ENCODE measurements around the gene C11orf68. TPM values are rescaled to one million over a fixed set of nuclear protein-coding genes. Genes with fewer than 3 reads are reported as not detected.
A peak's percentile ranks its signal among the peaks of the same experiment; 100 is the strongest.

Gene C11orf68
- total RNA-seq, 4 donors from 2014 or later, result 19.4 to 38.4 (median 33.3) TPM

DNA sequence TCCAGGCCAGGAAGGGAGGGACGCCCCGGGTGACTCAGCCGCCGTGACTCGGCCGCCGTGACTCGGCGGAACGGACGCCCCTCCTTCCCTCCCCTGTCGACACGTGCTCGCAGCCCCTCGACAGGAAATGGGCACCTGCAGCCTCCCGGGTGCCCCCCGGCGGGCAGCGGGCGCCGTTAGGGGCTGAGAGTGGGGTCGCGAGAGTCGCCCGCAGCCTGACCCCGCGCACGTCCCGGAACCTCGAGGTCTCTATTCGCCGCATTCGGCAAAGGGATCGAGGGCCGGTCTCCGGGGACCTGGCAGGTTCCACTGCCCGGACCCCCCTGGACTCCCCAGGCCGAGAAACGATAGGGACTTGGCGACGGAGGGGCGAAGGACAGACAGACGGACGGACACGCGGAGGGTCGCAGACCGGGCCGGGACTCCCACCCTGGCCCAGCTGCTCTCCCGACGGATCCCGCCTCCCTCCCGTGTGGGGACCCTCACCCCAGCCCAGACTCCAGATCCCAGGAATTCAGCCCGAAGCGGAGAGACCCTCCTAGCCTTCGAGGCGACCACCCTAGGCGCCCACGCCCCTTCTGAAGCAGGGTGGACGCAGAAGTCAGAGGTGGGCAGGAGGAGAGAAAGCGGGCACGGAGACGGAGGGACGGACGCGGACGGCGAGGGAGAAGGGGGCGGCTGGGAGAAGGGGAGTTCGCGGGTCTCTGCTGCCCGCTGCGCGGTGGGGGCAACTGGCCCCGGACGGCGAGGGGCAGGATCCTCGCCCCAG lies 19.3 kb downstream of the C11orf68 start:
- Histone ChIP-seq H3K27me3 (peaks cover 13% of the 10 kb centered on the region), H3K36me3 (no peaks in the 10 kb centered on the region), H3K9me3 (no peaks in the 10 kb centered on the region), H3K27ac (peak overlapping the region in 3 of 4 donors; percentile 65 to 78 (median 70)), H3K4me3 (peak overlapping the region; percentile 43 to 69), H3K4me1 (peaks cover 0 to 21% (median 7%) of the 10 kb centered on the region in 3 donors)
- 0% methylated on average over 3 of the region's 78 CpGs; no CpG with 5 or more reads in 1 of the 2 donors for WGBS, 2 donors (ENCODE audit: low coverage in 1 of 2)
- peak; percentile 64 for ATAC-seq
- TF ChIP-seq POLR2AphosphoS5 (IDR thresholded peaks at IDR 0.05), result peak; percentile 60
- TF ChIP-seq, protein P1, sequence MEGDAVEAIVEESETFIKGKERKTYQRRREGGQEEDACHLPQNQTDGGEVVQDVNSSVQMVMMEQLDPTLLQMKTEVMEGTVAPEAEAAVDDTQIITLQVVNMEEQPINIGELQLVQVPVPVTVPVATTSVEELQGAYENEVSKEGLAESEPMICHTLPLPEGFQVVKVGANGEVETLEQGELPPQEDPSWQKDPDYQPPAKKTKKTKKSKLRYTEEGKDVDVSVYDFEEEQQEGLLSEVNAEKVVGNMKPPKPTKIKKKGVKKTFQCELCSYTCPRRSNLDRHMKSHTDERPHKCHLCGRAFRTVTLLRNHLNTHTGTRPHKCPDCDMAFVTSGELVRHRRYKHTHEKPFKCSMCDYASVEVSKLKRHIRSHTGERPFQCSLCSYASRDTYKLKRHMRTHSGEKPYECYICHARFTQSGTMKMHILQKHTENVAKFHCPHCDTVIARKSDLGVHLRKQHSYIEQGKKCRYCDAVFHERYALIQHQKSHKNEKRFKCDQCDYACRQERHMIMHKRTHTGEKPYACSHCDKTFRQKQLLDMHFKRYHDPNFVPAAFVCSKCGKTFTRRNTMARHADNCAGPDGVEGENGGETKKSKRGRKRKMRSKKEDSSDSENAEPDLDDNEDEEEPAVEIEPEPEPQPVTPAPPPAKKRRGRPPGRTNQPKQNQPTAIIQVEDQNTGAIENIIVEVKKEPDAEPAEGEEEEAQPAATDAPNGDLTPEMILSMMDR (IDR thresholded peaks at IDR 0.05), result no peak

DNA sequence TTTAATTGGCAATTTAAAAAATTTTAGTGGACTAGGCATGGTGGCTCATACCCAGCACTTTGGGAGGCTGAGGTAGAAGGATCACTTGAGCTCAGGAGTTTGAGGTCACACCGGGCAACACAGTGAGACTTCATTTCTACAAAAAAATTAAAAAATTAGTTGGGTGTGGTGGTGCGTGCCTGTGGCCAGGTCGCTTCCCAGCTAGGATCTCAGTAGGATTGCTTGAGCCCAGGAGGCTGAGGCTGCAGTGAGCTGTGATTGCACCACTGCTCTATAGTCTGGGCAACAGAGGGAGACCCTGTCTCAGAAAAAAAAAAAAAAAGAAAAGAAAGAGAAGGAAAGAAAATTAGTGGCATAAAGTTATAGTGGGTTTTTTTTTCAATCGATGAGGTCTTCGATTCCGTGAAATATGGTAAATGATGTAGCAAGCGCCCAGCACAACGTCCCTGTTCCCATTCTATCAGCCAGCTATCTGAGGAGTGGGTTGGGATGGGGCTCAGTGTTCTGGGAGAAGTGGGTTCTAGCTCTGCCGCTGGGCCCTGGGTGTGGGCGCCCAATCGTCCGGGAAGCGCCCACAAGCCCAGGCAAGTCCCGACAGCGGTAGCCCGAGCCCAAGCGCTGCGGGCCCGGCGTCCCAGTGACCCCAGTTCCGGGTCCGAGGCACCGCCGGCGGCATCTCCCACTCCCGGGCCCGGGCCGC lies 20.1 kb downstream of the C11orf68 start:
- TF ChIP-seq, protein P1 (IDR thresholded peaks at IDR 0.05), result no peak
- TF ChIP-seq EP300 (IDR thresholded peaks at IDR 0.05) (no peak), POLR2A (IDR thresholded peaks at IDR 0.05) (no peak), POLR2AphosphoS5 (IDR thresholded peaks at IDR 0.05) (no peak)
- Histone ChIP-seq H3K4me3 (peak overlapping the region; percentile 43 to 69), H3K9me3 (no peaks in the 10 kb centered on the region), H3K4me1 (peaks cover 0 to 27% (median 7%) of the 10 kb centered on the region in 3 donors), H3K27me3 (peaks cover 13% of the 10 kb centered on the region), H3K36me3 (no peaks in the 10 kb centered on the region), H3K27ac (peak overlapping the region in 2 of 4 donors; percentile 65 to 78)
- ATAC-seq, result no peak
- WGBS, 2 donors (ENCODE audit: low coverage in 1 of 2), result 77 to 80% methylated on average over 5 to 8 of the region's 28 CpGs

DNA sequence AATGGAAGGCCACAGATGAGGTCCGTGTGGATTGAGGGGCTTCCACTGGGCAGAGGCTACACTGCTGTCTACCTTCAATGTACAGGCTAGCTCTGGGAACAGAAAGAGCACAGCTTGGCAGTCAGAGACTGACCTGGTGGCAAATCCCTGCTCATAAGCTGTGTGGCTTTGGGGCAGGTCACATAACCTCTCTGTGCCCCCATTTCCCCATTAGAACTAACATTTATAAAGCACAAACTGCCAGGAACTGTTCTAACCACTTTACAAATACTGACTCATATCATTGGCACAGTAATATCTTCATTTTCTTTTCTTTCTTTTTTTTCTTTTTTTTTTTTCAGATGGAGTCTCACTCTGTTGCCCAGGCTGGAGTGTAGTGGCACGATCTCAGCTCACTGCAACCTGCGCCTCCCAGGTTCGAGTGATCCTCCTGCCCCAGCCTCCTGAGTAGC lies 21.8 kb downstream of the C11orf68 start:
- TF ChIP-seq EP300 (IDR thresholded peaks at IDR 0.05), result no peak
- no peak for TF ChIP-seq POLR2AphosphoS5 (IDR thresholded peaks at IDR 0.05)
- TF ChIP-seq POLR2A (IDR thresholded peaks at IDR 0.05), result no peak
- TF ChIP-seq, protein P1 (IDR thresholded peaks at IDR 0.05), result no peak
- Histone ChIP-seq H3K27ac (no peak overlapping the region), H3K36me3 (no peaks in the 10 kb centered on the region), H3K9me3 (no peaks in the 10 kb centered on the region), H3K4me3 (no peak overlapping the region), H3K27me3 (peaks cover 13% of the 10 kb centered on the region), H3K4me1 (peaks cover 0 to 45% (median 24%) of the 10 kb centered on the region in 3 donors)
- 79 to 88% methylated on average over 2 to 3 of the region's 4 CpGs for WGBS, 2 donors (ENCODE audit: low coverage in 1 of 2)
- ATAC-seq, result no peak

DNA sequence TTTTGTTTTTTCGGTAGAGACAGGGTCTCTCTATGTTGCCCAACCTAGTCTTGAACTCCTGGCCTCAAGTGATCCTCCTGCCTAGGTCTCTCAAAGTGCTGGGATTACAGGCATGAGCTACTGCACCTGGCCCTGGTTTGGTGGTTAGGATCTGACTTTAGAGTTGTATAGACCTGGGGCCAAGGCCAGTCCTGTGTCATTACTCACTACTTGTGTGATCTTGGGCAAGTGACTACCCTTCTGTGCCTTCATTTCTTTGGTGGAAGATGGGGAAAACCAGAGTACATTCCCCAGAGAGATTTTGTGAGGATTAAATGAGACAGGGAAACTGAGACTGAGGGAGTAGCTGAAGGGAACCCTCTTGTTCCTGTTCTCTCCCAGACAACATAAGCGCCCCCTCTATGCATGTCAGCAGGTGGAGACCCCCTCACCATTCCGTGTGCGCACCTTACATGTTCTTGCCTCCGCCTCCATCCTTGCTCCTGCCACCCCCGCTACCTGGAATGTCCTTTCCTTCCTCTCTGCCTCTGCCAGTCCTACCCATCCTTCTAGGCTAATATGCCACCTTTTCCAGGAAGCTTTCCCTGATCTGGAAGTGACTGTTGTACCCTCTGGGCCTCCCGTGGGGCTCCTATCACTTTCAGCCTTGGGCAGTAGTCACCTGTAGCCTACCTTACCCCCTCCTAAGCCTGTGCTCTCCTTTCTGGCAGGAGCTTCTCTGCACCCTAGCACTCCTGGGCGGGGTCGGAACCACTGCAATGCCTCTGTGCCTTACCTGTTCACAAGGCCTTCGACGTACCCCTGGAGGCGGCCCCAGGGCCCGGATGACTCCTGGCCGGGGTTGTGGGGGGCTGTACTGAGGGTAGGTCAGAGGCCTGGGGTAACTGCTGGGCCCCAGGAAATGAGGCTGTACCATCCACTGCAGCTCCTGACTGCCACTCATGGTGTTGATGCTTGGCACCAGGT lies 22.5 kb downstream of the C11orf68 start:
- Histone ChIP-seq H3K36me3 (no peaks in the 10 kb centered on the region), H3K27ac (peak overlapping the region in 1 of 4 donors; percentile 11), H3K4me1 (peaks cover 0 to 52% (median 28%) of the 10 kb centered on the region in 3 donors), H3K9me3 (no peaks in the 10 kb centered on the region), H3K27me3 (peaks cover 13% of the 10 kb centered on the region), H3K4me3 (no peak overlapping the region)
- ATAC-seq, result no peak
- WGBS, 2 donors (ENCODE audit: low coverage in 1 of 2), result 90 to 94% methylated on average over 5 to 6 of the region's 14 CpGs
- TF ChIP-seq, protein P1 (IDR thresholded peaks at IDR 0.05), result no peak
- TF ChIP-seq POLR2AphosphoS5 (IDR thresholded peaks at IDR 0.05), result no peak
- no peak for TF ChIP-seq EP300 (IDR thresholded peaks at IDR 0.05)
- TF ChIP-seq POLR2A (IDR thresholded peaks at IDR 0.05), result no peak
